K562 (cell line): Measurements from ENCODE around the gene AIFM3. TPM values are rescaled to one million over a fixed set of nuclear protein-coding genes. Genes with fewer than 3 reads are reported as not detected.

Experiments
- ATAC-seq: fragments of 200-7000 bp; cut with Tn5 transposase; 3 replicates; pipeline ENCODE4 v1.9.1; 2020; ENCODE audit warnings: moderate library complexity
- BruUV-seq: library from RNA; stranded (reverse); fragments of 400-500 nt; replicated peaks from 2 replicates; lab custom pipeline; 2021; lab: Mats Ljungman, UMichigan
- CTCF ChIA-PET: fragments of 300-600 bp; formaldehyde crosslinking; extraction: SDS; loops from one replicate; lab custom pipeline; 2021; ENCODE audit warnings: low intra/inter-chr PET ratio; lab: Yijun Ruan, JAX
- POLR2A ChIA-PET: fragments of 300-600, 350-650 bp; sonication (Branson Sonifier 250); formaldehyde crosslinking; extraction: SDS; loops from one replicate; lab custom pipeline; 2021; ENCODE audit warnings: antibody characterized with exemption, inconsistent platforms; lab: Yijun Ruan, JAX
- DNase-seq, 4 experiments: peaks; one replicate each; pipeline versions ENCODE4 v3.0.0 to v3.0.0-alpha.2; 2011 to 2018; ENCODE audit warnings: low spot score in 3 of 4, mixed read lengths in 3 of 4; ENCODE audit errors: extremely low read depth in 1 of 4
- FAIRE-seq: peaks from 2 replicates; lab custom pipeline; 2011; peaks lifted over from hg19 to GRCh38; lab: Jason Lieb, UNC
- H2AFZ ChIP-seq: 2 replicates; pipeline ENCODE4 v1.6.0; 2011; ENCODE audit warnings: low read depth, low read length, control low read depth, inconsistent platforms
- H3K27ac ChIP-seq: fragments of 200-600 bp; 3 replicates; pipeline ENCODE4 v1.8.0; 2011; ENCODE audit warnings: low read depth, mild to moderate bottlenecking, control low read depth, inconsistent platforms, low read length, moderate library complexity, mixed read lengths; ENCODE audit errors: extremely low read depth
- H3K27me3 ChIP-seq, 2 experiments: fragments of 300-600 bp in 1 of 2; 2 replicates in 1 of 2; 3 replicates in 1 of 2; pipeline versions ENCODE4 v1.6.0 to v1.8.0; 2011; ENCODE audit warnings: inconsistent platforms in 2 of 2, low read length in 2 of 2, mild to moderate bottlenecking in 1 of 2, mixed read lengths in 1 of 2, moderate library complexity in 1 of 2; ENCODE audit not compliant: control insufficient read depth in 2 of 2, insufficient read depth in 2 of 2
- H3K36me3 ChIP-seq: fragments of 300-600 bp; 3 replicates; pipeline ENCODE4 v1.8.0; 2011; ENCODE audit warnings: mild to moderate bottlenecking, low read length, inconsistent platforms; ENCODE audit not compliant: control insufficient read depth, insufficient read depth
- H3K4me1 ChIP-seq, 2 experiments: fragments of 200-600 bp in 1 of 2; replicated peaks in 1 of 2; 2 replicates in 1 of 2; 3 replicates in 1 of 2; pipeline versions ENCODE4 v1.5.1 to v1.8.0; 2011; ENCODE audit warnings: inconsistent platforms in 2 of 2, low read length in 2 of 2, mild to moderate bottlenecking in 1 of 2, mixed read lengths in 1 of 2, moderate library complexity in 1 of 2; ENCODE audit not compliant: control insufficient read depth in 2 of 2, insufficient read depth in 2 of 2
- H3K4me2 ChIP-seq: 2 replicates; pipeline ENCODE4 v1.6.1; 2011; ENCODE audit warnings: low read length, control low read depth, inconsistent platforms, mixed read lengths; ENCODE audit not compliant: insufficient read depth
- H3K4me3 ChIP-seq: fragments of 200-600 bp; sonication (generic), shearing (Covaris generic); 2 replicates; pipeline ENCODE4 v1.5.1; 2016; ENCODE audit warnings: control low read depth, inconsistent platforms
- H3K79me2 ChIP-seq: fragments of 200-600 bp; 3 replicates; pipeline ENCODE4 v1.8.0; 2011; ENCODE audit warnings: low read length, inconsistent platforms; ENCODE audit not compliant: control insufficient read depth, insufficient read depth
- H3K9ac ChIP-seq, 2 experiments: 2 replicates each; pipeline versions ENCODE4 v1.6.0 to v1.6.1; 2011; ENCODE audit warnings: low read depth in 2 of 2, low read length in 2 of 2, control low read depth in 1 of 2, inconsistent platforms in 1 of 2, mild to moderate bottlenecking in 1 of 2, mixed read lengths in 1 of 2; ENCODE audit not compliant: insufficient read depth in 1 of 2
- H3K9me1 ChIP-seq: one replicate; pipeline ENCODE4 v1.6.0; 2011; ENCODE audit warnings: inconsistent platforms, mild to moderate bottlenecking, low read length, moderate library complexity; ENCODE audit not compliant: control insufficient read depth, insufficient read depth
- H3K9me3 ChIP-seq: replicated peaks from 2 replicates; pipeline ENCODE4 v1.5.1; 2011; ENCODE audit warnings: low read depth, low read length, inconsistent platforms; ENCODE audit not compliant: control insufficient read depth, insufficient read depth
- H4K20me1 ChIP-seq: replicated peaks from 2 replicates; pipeline ENCODE4 v1.6.1; 2011; ENCODE audit warnings: low read length, inconsistent platforms, mixed read lengths; ENCODE audit not compliant: control insufficient read depth, insufficient read depth
- HOXB6 ChIP-seq: fragments of 250-450 bp; sonication (Bioruptor Pico); IDR thresholded peaks from 2 replicates; pipeline ENCODE4 v1.5.1; 2022; ENCODE audit warnings: mild to moderate bottlenecking, borderline replicate concordance
- MECOM ChIP-seq: fragments of 250-450 bp; sonication (Bioruptor Pico); IDR thresholded peaks from 2 replicates; pipeline ENCODE4 v1.8.0; 2022; ENCODE audit warnings: inconsistent platforms
- NFIX ChIP-seq: fragments of 250-450 bp; sonication (Bioruptor Pico); IDR thresholded peaks from 2 replicates; pipeline ENCODE4 v1.4.0; 2020; ENCODE audit warnings: low read depth, mild to moderate bottlenecking, moderate library complexity
- PHB ChIP-seq: fragments of 250-450 bp; sonication (Bioruptor Pico); IDR thresholded peaks from 2 replicates; pipeline ENCODE4 v1.5.0; 2021
- POLR2AphosphoS5 ChIP-seq: IDR thresholded peaks from 2 replicates; pipeline ENCODE4 v1.6.1; 2011; ENCODE audit warnings: mild to moderate bottlenecking, low read depth, low read length, moderate library complexity; ENCODE audit not compliant: control insufficient read depth, insufficient read depth
- RB1 ChIP-seq: fragments of 450-650 bp; IDR thresholded peaks from 2 replicates; pipeline ENCODE4 v1.6.1; 2017; ENCODE audit warnings: low read depth, mild to moderate bottlenecking
- RBBP5 ChIP-seq: fragments of 200-600 bp; sonication (generic); IDR thresholded peaks from 2 replicates; pipeline ENCODE4 v1.6.1; 2012; ENCODE audit warnings: borderline replicate concordance, mild to moderate bottlenecking, low read length, control low read depth, inconsistent platforms; ENCODE audit not compliant: insufficient read depth, poor library complexity, severe bottlenecking
- RBM15 ChIP-seq: fragments of 200-400 bp; formaldehyde crosslinking; IDR thresholded peaks from 2 replicates; pipeline ENCODE4 v1.6.1; 2018; ENCODE audit warnings: mild to moderate bottlenecking, low read length, moderate library complexity; ENCODE audit not compliant: insufficient read depth
- RBM34 ChIP-seq: fragments of 200-400 bp; formaldehyde crosslinking; IDR thresholded peaks from 2 replicates; pipeline ENCODE4 v1.6.1; 2018; ENCODE audit warnings: low read length, borderline replicate concordance; ENCODE audit not compliant: insufficient read depth
- SNRNP70 ChIP-seq: fragments of 200-400 bp; formaldehyde crosslinking; optimal IDR thresholded peaks from 2 replicates; pipeline ENCODE3; 2017; ENCODE audit warnings: low read depth, low read length
- SP2 ChIP-seq: IDR thresholded peaks from 2 replicates; pipeline ENCODE4 v1.6.1; 2011; ENCODE audit warnings: mild to moderate bottlenecking, low read depth, low read length, moderate library complexity; ENCODE audit not compliant: poor library complexity, severe bottlenecking; ENCODE audit errors: extremely low read depth
- ZC3H4 ChIP-seq: sonication (generic); formaldehyde crosslinking; IDR thresholded peaks from 2 replicates; pipeline ENCODE4 v1.9.0; 2021; ENCODE audit warnings: missing genetic modification reagents, borderline replicate concordance
- ZNF146 ChIP-seq: IDR thresholded peaks from one replicate; pipeline ENCODE4 v1.6.1; 2018; ENCODE audit warnings: missing compliant biosample characterization; ENCODE audit not compliant: unreplicated experiment
- ZNF232 ChIP-seq: sonication (generic); formaldehyde crosslinking; IDR thresholded peaks from 2 replicates; pipeline ENCODE4 v1.8.0; 2022; ENCODE audit warnings: mild to moderate bottlenecking, missing genetic modification reagents
- WGBS: fragments of 100-300 bp; shearing (Covaris generic); methylation state at CpG from one replicate; pipeline ENCODE4 v1.1.6; 2016; ENCODE audit warnings: low coverage, mixed read lengths; ENCODE audit not compliant: insufficient coverage; ENCODE audit errors: missing lambda C conversion rate; 5-methylcytosine and 5-hydroxymethylcytosine counted together
- in situ Hi-C: fragments of 300-500 bp; cut with MboI; formaldehyde crosslinking; loops from 4 replicates; pipeline ENCODE4 v1.15.0; 2018; ENCODE audit warnings: inconsistent platforms, mixed read lengths
- intact Hi-C: fragments of 100-400 bp; cut with micrococcal nuclease; formaldehyde crosslinking; loops from 2 replicates; pipeline ENCODE4 v1.14.2; 2022
- polyA plus RNA-seq, 8 experiments: library from polyadenylated mRNA; depleted of rRNA in 4 of 8; stranded (reverse) in 5 of 8; unstranded in 3 of 8; fragments of >200 nt; fragmentation: Nextera tagmentation in 2 of 8; fragmentation: Illumina TruSeq in 1 of 8; extraction: Ambion mirVana in 2 of 8; extraction: Trizol in 1 of 8; gene quantifications; 2 replicates each; pipeline versions ENCODE4 v1.2.1 to v1.2.3, GENCODE V29; 2011 to 2014; ENCODE audit warnings: inconsistent platforms in 1 of 8, missing spikeins in 1 of 8
- total RNA-seq, 7 experiments: library from RNA; depleted of rRNA in 6 of 7; stranded (reverse); fragments of >200 nt in 6 of 7; fragmentation: Illumina TruSeq in 2 of 7; extraction: Trizol in 2 of 7; gene quantifications; 2 replicates each; pipeline versions ENCODE4 v1.2.1 to v1.2.3, GENCODE V29; 2011 to 2021; ENCODE audit warnings: low replicate concordance in 1 of 7
- TF ChIP-seq, protein P1 (sequence below): IDR thresholded peaks from 2 replicates; pipeline ENCODE4 v1.6.1; 2014; ENCODE audit warnings: antibody characterized with exemption
- TF ChIP-seq, protein P2 (sequence below), 2 experiments: fragments of 250-450 bp in 1 of 2; fragments of 450-650 bp in 1 of 2; sonication (Bioruptor Pico) in 1 of 2; IDR thresholded peaks; 2 replicates each; pipeline versions ENCODE4 v1.6.1 to v1.8.0; 2016 to 2021; ENCODE audit warnings: mild to moderate bottlenecking in 2 of 2, moderate library complexity in 2 of 2, missing compliant biosample characterization in 1 of 2, missing genetic modification characterization in 1 of 2
- TF ChIP-seq, protein P3 (sequence below): fragments of 250-450 bp; sonication (Bioruptor Pico); IDR thresholded peaks from 2 replicates; pipeline ENCODE4 v1.8.0; 2022; ENCODE audit warnings: moderate library complexity, mild to moderate bottlenecking, inconsistent platforms
- TF ChIP-seq, protein P4 (sequence below): fragments of 450-650 bp; IDR thresholded peaks from 2 replicates; pipeline ENCODE4 v1.7.0; 2016; ENCODE audit warnings: borderline replicate concordance

Gene AIFM3
- total and polyA plus RNA-seq, 9 of the 15 experiments (the other 6 are each of a cell fraction or from before 2014, with no cell fraction given): 0.03 to 0.20 (median 0.07) TPM; not detected in 1

DNA sequence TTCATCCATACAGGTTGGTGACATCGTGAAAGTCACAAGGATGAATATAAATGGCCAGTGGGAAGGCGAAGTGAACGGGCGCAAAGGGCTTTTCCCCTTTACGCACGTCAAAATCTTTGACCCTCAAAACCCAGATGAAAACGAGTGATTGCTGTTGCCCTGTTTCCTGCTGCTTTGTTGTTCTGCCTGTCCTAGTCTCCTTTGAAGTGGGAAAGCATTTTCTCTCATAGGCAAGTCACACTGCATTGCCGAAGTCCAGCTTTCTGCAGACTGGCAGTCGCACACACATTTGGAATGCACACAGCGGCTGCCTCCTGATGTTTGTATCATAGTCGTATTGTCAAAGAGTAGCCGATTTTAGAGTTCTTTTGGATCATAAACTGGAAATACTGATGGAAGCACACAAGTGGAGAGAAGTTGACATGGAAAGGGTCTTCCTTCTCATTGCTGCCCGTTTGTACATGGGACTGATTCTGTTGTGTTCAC lies 17.3 kb upstream of the AIFM3 start:
- no peaks in the 10 kb centered on the region for H3K9me3 ChIP-seq
- H3K36me3 ChIP-seq: peaks cover 94% of the 10 kb centered on the region
- H3K27me3 ChIP-seq: no peaks in the 10 kb centered on the region
- peaks cover 4 to 8% of the 10 kb centered on the region in 2 experiments; a peak in 4 of 5 replicates for H3K4me1 ChIP-seq
- no peak overlapping the region for H2AFZ ChIP-seq
- no peak overlapping the region for H3K4me3 ChIP-seq
- peaks cover 92% of the 10 kb centered on the region for H4K20me1 ChIP-seq
- H3K4me2 ChIP-seq: no peak overlapping the region
- H3K27ac ChIP-seq: no peak overlapping the region
- DNase-seq (no peak), ATAC-seq (no peak), FAIRE-seq (no peak)
- POLR2A ChIA-PET: interaction anchor here (0.6 to 64.4 kb wide), 8 partner anchors 9 to 702 kb away, joined by 3 to 1556 read pairs (median 4); partner anchors contain the start of genes AIFM3, CRKL and LZTR1
- peaks cover 24% of the 10 kb centered on the region for H3K9me1 ChIP-seq
- in situ Hi-C loops (loop anchor here (25.0 kb wide), 1 partner anchor 188 kb away; no protein-coding TSS in a partner anchor), intact Hi-C loops (no loop called here)
- no peak overlapping the region for H3K9ac ChIP-seq
- CTCF ChIA-PET: no interaction called here
- peaks cover 85% of the 10 kb centered on the region for H3K79me2 ChIP-seq
- WGBS: 88% methylated on average over 13 of the region's 13 CpGs
- no TSS peak for BruUV-seq
- TF ChIP-seq, protein P1, sequence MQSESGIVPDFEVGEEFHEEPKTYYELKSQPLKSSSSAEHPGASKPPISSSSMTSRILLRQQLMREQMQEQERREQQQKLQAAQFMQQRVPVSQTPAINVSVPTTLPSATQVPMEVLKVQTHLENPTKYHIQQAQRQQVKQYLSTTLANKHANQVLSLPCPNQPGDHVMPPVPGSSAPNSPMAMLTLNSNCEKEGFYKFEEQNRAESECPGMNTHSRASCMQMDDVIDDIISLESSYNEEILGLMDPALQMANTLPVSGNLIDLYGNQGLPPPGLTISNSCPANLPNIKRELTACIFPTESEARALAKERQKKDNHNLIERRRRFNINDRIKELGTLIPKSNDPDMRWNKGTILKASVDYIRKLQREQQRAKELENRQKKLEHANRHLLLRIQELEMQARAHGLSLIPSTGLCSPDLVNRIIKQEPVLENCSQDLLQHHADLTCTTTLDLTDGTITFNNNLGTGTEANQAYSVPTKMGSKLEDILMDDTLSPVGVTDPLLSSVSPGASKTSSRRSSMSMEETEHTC: no peak
- TF ChIP-seq RBM15: no peak
- TF ChIP-seq, protein P2, sequence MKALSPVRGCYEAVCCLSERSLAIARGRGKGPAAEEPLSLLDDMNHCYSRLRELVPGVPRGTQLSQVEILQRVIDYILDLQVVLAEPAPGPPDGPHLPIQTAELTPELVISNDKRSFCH (CRISPR knock-in tag; IDR thresholded peaks at IDR 0.05): no peak
- TF ChIP-seq, protein P2 (tag; IDR thresholded peaks at IDR 0.05): peak; percentile 55; the same call in 1 of the 2 replicates
- TF ChIP-seq, protein P3, sequence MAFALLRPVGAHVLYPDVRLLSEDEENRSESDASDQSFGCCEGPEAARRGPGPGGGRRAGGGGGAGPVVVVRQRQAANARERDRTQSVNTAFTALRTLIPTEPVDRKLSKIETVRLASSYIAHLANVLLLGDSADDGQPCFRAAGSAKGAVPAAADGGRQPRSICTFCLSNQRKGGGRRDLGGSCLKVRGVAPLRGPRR: peak; percentile 69; the same call in 1 of the 2 replicates
- TF ChIP-seq ZNF232 (CRISPR knock-in tag): no peak
- TF ChIP-seq HOXB6: 0 out of 2 replicates have a peak, but pooled peaks have one; percentile 46
- no peak for TF ChIP-seq POLR2AphosphoS5
- TF ChIP-seq RBBP5: peak; percentile 46
- no peak for TF ChIP-seq RB1
- TF ChIP-seq, protein P4, sequence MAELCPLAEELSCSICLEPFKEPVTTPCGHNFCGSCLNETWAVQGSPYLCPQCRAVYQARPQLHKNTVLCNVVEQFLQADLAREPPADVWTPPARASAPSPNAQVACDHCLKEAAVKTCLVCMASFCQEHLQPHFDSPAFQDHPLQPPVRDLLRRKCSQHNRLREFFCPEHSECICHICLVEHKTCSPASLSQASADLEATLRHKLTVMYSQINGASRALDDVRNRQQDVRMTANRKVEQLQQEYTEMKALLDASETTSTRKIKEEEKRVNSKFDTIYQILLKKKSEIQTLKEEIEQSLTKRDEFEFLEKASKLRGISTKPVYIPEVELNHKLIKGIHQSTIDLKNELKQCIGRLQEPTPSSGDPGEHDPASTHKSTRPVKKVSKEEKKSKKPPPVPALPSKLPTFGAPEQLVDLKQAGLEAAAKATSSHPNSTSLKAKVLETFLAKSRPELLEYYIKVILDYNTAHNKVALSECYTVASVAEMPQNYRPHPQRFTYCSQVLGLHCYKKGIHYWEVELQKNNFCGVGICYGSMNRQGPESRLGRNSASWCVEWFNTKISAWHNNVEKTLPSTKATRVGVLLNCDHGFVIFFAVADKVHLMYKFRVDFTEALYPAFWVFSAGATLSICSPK: no peak
- TF ChIP-seq NFIX (CRISPR knock-in tag): no peak
- TF ChIP-seq ZC3H4 (CRISPR knock-in tag): 0 out of 2 replicates have a peak, but pooled peaks have one; percentile 41
- TF ChIP-seq PHB (CRISPR knock-in tag): no peak
- peak; percentile 79 for TF ChIP-seq SNRNP70
- no peak for TF ChIP-seq RBM34
- TF ChIP-seq MECOM (CRISPR knock-in tag): no peak
- TF ChIP-seq SP2: no peak
- TF ChIP-seq ZNF146: no peak
